Heart left ventricle (tissue), 16 donors: ENCODE measurements around the gene SCFD1. TPM values are rescaled to one million over a fixed set of nuclear protein-coding genes. Genes with fewer than 3 reads are reported as not detected.
A peak's percentile ranks its signal among the peaks of the same experiment; 100 is the strongest.

Experiments
- ATAC-seq, 4 donors: fragments of 200-7000 bp; cut with Tn5 transposase; one replicate each; pipeline ENCODE4 v1.9.1; 2020 to 2022; ENCODE audit warnings: moderate library complexity in 4 of 4, mild to moderate bottlenecking in 3 of 4, moderate number of reproducible peaks in 1 of 4
- DNase-seq, 5 donors: peaks; one replicate each; pipeline ENCODE4 v3.0.0-alpha.2; 2020
- H3K27ac ChIP-seq, 12 donors: fragments of 200-600 bp; sonication (generic) in 4 of 12; one replicate each; pipeline versions ENCODE4 v1.5.0 to v1.8.0; 2016 to 2022; ENCODE audit warnings: mild to moderate bottlenecking in 2 of 12
- H3K27me3 ChIP-seq, 9 donors: fragments of 200-600 bp; sonication (generic) in 2 of 9; one replicate each; pipeline versions ENCODE4 v1.5.1 to v1.8.0; 2016 to 2022; ENCODE audit warnings: mild to moderate bottlenecking in 3 of 9
- H3K36me3 ChIP-seq, 9 donors: fragments of 200-600 bp; sonication (generic) in 2 of 9; one replicate each; pipeline versions ENCODE4 v1.5.0 to v1.8.0; 2018 to 2022; ENCODE audit warnings: mild to moderate bottlenecking in 2 of 9
- H3K4me1 ChIP-seq, 12 donors: fragments of 200-600 bp; sonication (generic) in 4 of 12; one replicate each; pipeline versions ENCODE4 v1.5.0 to v1.8.0; 2016 to 2022; ENCODE audit warnings: mild to moderate bottlenecking in 3 of 12
- H3K4me3 ChIP-seq, 12 donors: fragments of 200-600 bp; sonication (generic) in 4 of 12; one replicate each; pipeline versions ENCODE4 v1.5.0 to v1.8.0; 2017 to 2022; ENCODE audit warnings: mild to moderate bottlenecking in 9 of 12, moderate library complexity in 4 of 12
- H3K9me3 ChIP-seq, 12 donors: fragments of 200-600 bp; sonication (generic) in 4 of 12; one replicate each; pipeline versions ENCODE4 v1.5.0 to v1.8.0; 2016 to 2022; ENCODE audit warnings: mild to moderate bottlenecking in 1 of 12
- CTCF ChIP-seq, 12 donors: fragments of 200-600 bp; sonication (generic) in 4 of 12; IDR thresholded peaks; one replicate each; pipeline versions ENCODE4 v1.5.0 to v1.8.0; 2018 to 2022; ENCODE audit warnings: antibody characterized with exemption in 12 of 12, mild to moderate bottlenecking in 5 of 12
- POLR2A ChIP-seq, 2 donors: fragments of 450-650 bp; IDR thresholded peaks; one replicate each; pipeline ENCODE4 v1.6.1; 2017; ENCODE audit warnings: antibody characterized with exemption in 2 of 2, mild to moderate bottlenecking in 2 of 2, moderate library complexity in 2 of 2
- WGBS, 4 donors: extraction: QIAGEN DNeasy Blood & Tissue Kit in 2 of 4; methylation state at CpG; one replicate each; pipeline versions ENCODE4 v1.1.5 to v1.1.7; 2013 to 2018; 5-methylcytosine and 5-hydroxymethylcytosine counted together
- intact Hi-C, 10 donors: fragments of 100-400 bp; cut with DNase I; formaldehyde crosslinking; loops; one replicate each; pipeline versions ENCODE4 v1.11.1 to v1.14.2; 2022
- polyA plus RNA-seq, 2 donors: library from polyadenylated mRNA; stranded (reverse); fragments of 200-250 nt; gene quantifications; one replicate each; pipeline ENCODE4 v1.2.3, GENCODE V29; 2013
- total RNA-seq, 9 donors: library from RNA; depleted of rRNA in 2 of 9; stranded (reverse); fragments of >200 nt in 2 of 9; fragmentation: NEBNext Ultra II Directional in 3 of 9; extraction: Animal tissue kit (Norgen Biotek cat#: 25700) in 3 of 9; gene quantifications; one replicate each; pipeline versions ENCODE4 v1.1.0 to v1.2.4, GENCODE V29; 2016 to 2023
- donor health status: ischemic (EF 13 %, LVEDD 7.1; RV severe dilation, severe dysfunction).
- donor health status: healthy with polysubstance abuse.
- donor health status: DM: no; HTN: yes; CAD: no.
- donor health status: DM: no; HTN: no; CAD: no.
- donor health status: ischemic (EF 25% LVEDD 6.9; RV normal size, moderate dysfunction).
- donor health status: ischemic (EF 25% LVEDD 5.7; RV mildly dilated, moderate dysfunction).
- donor health status: healthy.
- donor health status: DM: yes; HTN: yes; CAD: no.
- donor health status: ischemic (EF 35%, LVEDD 5.7; RV mildly dilated, moderate dysfunction).
- donor health status: nonischemic (EF 11% LVEDD 7.7; RV severe dilation, severe dysfunction).
- donor health status: DM: yes; HTN: yes; CAD: no.
- donor health status: PGD.
- donor health status: ischemic (EF 29% LVEDD 5.4; RV normal size, mild dysfunction).
- donor health status: nonischemic (EF 23%, LVEDD 6.1; RV moderate dilation, normal function).

SCFD1 gene
- total and polyA plus RNA-seq, 11 donors, result 23.5 to 64.4 (median 41.4) TPM

- TF ChIP-seq POLR2A (IDR thresholded peaks at IDR 0.05) (no peak), CTCF (IDR thresholded peaks at IDR 0.05) (no peak)
- WGBS, 4 donors, result 73 to 92% (median 87%) methylated on average over 1 of the region's 1 CpG
- Histone ChIP-seq H3K27me3 (no peaks in the 10 kb centered on the region), H3K27ac (no peak overlapping the region), H3K4me1 (peaks cover 0 to 43% (median 13%) of the 10 kb centered on the region in 12 donors), H3K36me3 (peaks cover 0 to 25% (median 11%) of the 10 kb centered on the region in 9 donors), H3K4me3 (no peak overlapping the region), H3K9me3 (no peaks in the 10 kb centered on the region)
- DNase-seq (no peak), ATAC-seq (no peak)
- intact Hi-C loops, result loop anchor here in 1 of 10 donors (5.0 kb wide), 1 partner anchor 63 kb away; the partner anchor contains the start of gene G2E3
Measured at GRCh38 chr14:30620178-30620577, 1.9 kb upstream of the SCFD1 start.

- Histone ChIP-seq H3K27ac (peak overlapping the region; percentile 35 to 92 (median 86)), H3K4me3 (peak overlapping the region; percentile 64 to 88 (median 78)), H3K36me3 (peaks cover 0 to 13% (median 5%) of the 10 kb centered on the region in 9 donors), H3K27me3 (no peaks in the 10 kb centered on the region), H3K9me3 (no peaks in the 10 kb centered on the region), H3K4me1 (peaks cover 0 to 50% (median 21%) of the 10 kb centered on the region in 12 donors)
- ATAC-seq (peak; percentile 19 to 48 (median 42)), DNase-seq (peak in 2 of 5 donors; percentile 20 to 32)
- no peak for TF ChIP-seq POLR2A (IDR thresholded peaks at IDR 0.05)
- no peak for TF ChIP-seq CTCF (IDR thresholded peaks at IDR 0.05)
- intact Hi-C loops, result loop anchor here in 1 of 10 donors (5.0 kb wide), 1 partner anchor 64 kb away; the partner anchor contains the start of gene G2E3
- WGBS, 4 donors, result 5 to 16% (median 9%) methylated on average over 15 to 17 of the region's 17 CpGs
Measured at GRCh38 chr14:30621354-30621939, 672 bp upstream of the SCFD1 start.

- no peak for ATAC-seq
- peak overlapping the region in 1 of 12 donors; percentile 89 for H3K27ac ChIP-seq
- H3K27me3 ChIP-seq, result no peaks in the 10 kb centered on the region
- intact Hi-C loops, result loop anchor here in 1 of 10 donors (5.0 kb wide), 1 partner anchor 66 kb away; the partner anchor contains the start of gene G2E3
- H3K36me3 ChIP-seq, result peaks cover 0 to 5% (median 0%) of the 10 kb centered on the region in 9 donors
- peaks cover 0 to 50% (median 21%) of the 10 kb centered on the region in 12 donors for H3K4me1 ChIP-seq
- peak overlapping the region in 10 of 12 donors; percentile 70 to 88 (median 80) for H3K4me3 ChIP-seq
- TF ChIP-seq POLR2A (IDR thresholded peaks at IDR 0.05) (no peak), CTCF (IDR thresholded peaks at IDR 0.05) (no peak)
- no peaks in the 10 kb centered on the region for H3K9me3 ChIP-seq
- no peak for DNase-seq
- 78 to 83% (median 81%) methylated on average over 7 of the region's 7 CpGs for WGBS, 4 donors
Measured at GRCh38 chr14:30623412-30624131, 1.5 kb downstream of the SCFD1 start.

GRCh38 chr14:30624132-30624423 is 2.0 kb downstream of the SCFD1 start:
- no peak for TF ChIP-seq POLR2A (IDR thresholded peaks at IDR 0.05)
- no peak for TF ChIP-seq CTCF (IDR thresholded peaks at IDR 0.05)
- 94 to 96% (median 95%) methylated on average over 5 of the region's 5 CpGs for WGBS, 4 donors
- intact Hi-C loops, result loop anchor here in 1 of 10 donors (5.0 kb wide), 1 partner anchor 67 kb away; the partner anchor contains the start of gene G2E3

More at GRCh38 chr14:30624132-30624423, 2.0 kb downstream of the SCFD1 start:
- Histone ChIP-seq H3K27ac (no peak overlapping the region), H3K4me1 (peaks cover 0 to 50% (median 21%) of the 10 kb centered on the region in 12 donors), H3K27me3 (no peaks in the 10 kb centered on the region), H3K36me3 (peaks cover 0 to 7% (median 0%) of the 10 kb centered on the region in 9 donors), H3K4me3 (peak overlapping the region in 4 of 12 donors; percentile 72 to 85 (median 81)), H3K9me3 (no peaks in the 10 kb centered on the region)
- ATAC-seq, result no peak
- DNase-seq, result no peak
